Transverse colon (tissue), 3 donors: Measurements from ENCODE around the gene PPL.

Source experiments
- CTCF ChIP-seq, 5 experiments: fragments of 200-600 bp in 3 of 5; fragments of 450-650 bp in 2 of 5; sonication (generic) in 3 of 5; IDR thresholded peaks; 1 replicate in 2 of 5; 2 replicates in 3 of 5; pipeline ENCODE4 v1.5.1; 2016 to 2017; ENCODE audit warnings: antibody characterized with exemption in 5 of 5, inconsistent platforms in 3 of 5, mild to moderate bottlenecking in 2 of 5, moderate library complexity in 1 of 5
- POLR2A ChIP-seq: fragments of 450-650 bp; IDR thresholded peaks from one replicate; pipeline ENCODE4 v1.6.1; 2016; ENCODE audit warnings: antibody characterized with exemption, mild to moderate bottlenecking, moderate library complexity

GRCh38 chr16:4839942-4840341 is 97.0 kb downstream of the PPL start:
- no peak for TF ChIP-seq CTCF (IDR thresholded peaks at IDR 0.05)
- TF ChIP-seq POLR2A: no peak
